Measurements from ENCODE around the gene RADX. TPM values are rescaled to one million over a fixed set of nuclear protein-coding genes. Genes with fewer than 3 reads are reported as not detected.

RADX gene
- total RNA-seq, 6 experiments from 2014 or later, result 0.07 to 0.52 (median 0.18) TPM; not detected in 1

DNA sequence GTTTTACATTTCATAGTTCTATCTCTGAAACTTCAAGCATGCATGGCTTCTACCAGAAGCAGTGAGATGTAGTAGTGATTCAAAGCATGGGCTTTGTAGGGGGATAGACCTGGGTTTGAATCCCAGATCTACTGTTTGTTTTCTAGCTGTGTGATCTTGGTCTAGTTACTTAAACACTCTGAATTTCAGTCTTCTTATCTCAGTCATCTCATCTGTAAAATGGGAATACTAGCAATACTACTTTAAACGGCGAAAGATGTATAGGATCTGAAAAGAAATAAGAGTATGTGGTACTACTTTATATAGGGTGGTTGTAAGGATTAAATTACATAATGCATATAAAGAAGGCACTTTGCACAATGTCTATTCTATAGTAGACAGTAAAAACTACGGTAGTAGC, 94.7 kb downstream of the RADX start:
- Mint-ChIP-seq H3K27me3 (ENCODE audit: insufficient read depth) (no peaks in the 10 kb centered on the region), H3K4me1 (ENCODE audit: low read depth) (peaks cover 26% of the 10 kb centered on the region), H3K9me3 (no peaks in the 10 kb centered on the region), H3K36me3 (ENCODE audit: low read depth) (no peaks in the 10 kb centered on the region), H3K4me3 (no peak overlapping the region), H3K27ac (no peak overlapping the region)
- DNase-seq, result no peak
- TF ChIP-seq CTCF (IDR thresholded peaks at IDR 0.05), result no peak

GRCh38 chrX:106707771-106708454, 96.1 kb downstream of the RADX start:
- peak; percentile 94 for DNase-seq
- H3K27ac Mint-ChIP-seq, result peak overlapping the region; percentile 92
- no peak for TF ChIP-seq CTCF (IDR thresholded peaks at IDR 0.05)
- no peaks in the 10 kb centered on the region for H3K9me3 Mint-ChIP-seq
- H3K36me3 Mint-ChIP-seq (ENCODE audit: low read depth), result no peaks in the 10 kb centered on the region
- H3K4me1 Mint-ChIP-seq (ENCODE audit: low read depth), result peaks cover 34% of the 10 kb centered on the region
- peak overlapping the region; percentile 51 for H3K4me3 Mint-ChIP-seq
- no peaks in the 10 kb centered on the region for H3K27me3 Mint-ChIP-seq (ENCODE audit: insufficient read depth)

- peaks cover 34% of the 10 kb centered on the region for H3K4me1 Mint-ChIP-seq (ENCODE audit: low read depth)
- H3K36me3 Mint-ChIP-seq (ENCODE audit: low read depth), result no peaks in the 10 kb centered on the region
- no peak for DNase-seq
- H3K27ac Mint-ChIP-seq, result no peak overlapping the region
- no peaks in the 10 kb centered on the region for H3K9me3 Mint-ChIP-seq
- H3K27me3 Mint-ChIP-seq (ENCODE audit: insufficient read depth), result no peaks in the 10 kb centered on the region
- no peak for TF ChIP-seq CTCF (IDR thresholded peaks at IDR 0.05)
- H3K4me3 Mint-ChIP-seq, result no peak overlapping the region
Observed at GRCh38 chrX:106710771-106711170, 99.0 kb downstream of the RADX start.

- Mint-ChIP-seq H3K27ac (no peak overlapping the region), H3K4me1 (ENCODE audit: low read depth) (peaks cover 34% of the 10 kb centered on the region), H3K27me3 (ENCODE audit: insufficient read depth) (no peaks in the 10 kb centered on the region), H3K36me3 (ENCODE audit: low read depth) (no peaks in the 10 kb centered on the region), H3K4me3 (no peak overlapping the region), H3K9me3 (no peaks in the 10 kb centered on the region)
- DNase-seq, result no peak
- TF ChIP-seq CTCF (IDR thresholded peaks at IDR 0.05), result no peak
Observed at GRCh38 chrX:106711375-106711774, 99.6 kb downstream of the RADX start.

- peaks cover 12% of the 10 kb centered on the region for H3K4me1 Mint-ChIP-seq (ENCODE audit: low read depth)
- H3K9me3 Mint-ChIP-seq, result no peaks in the 10 kb centered on the region
- H3K27ac Mint-ChIP-seq, result no peak overlapping the region
- H3K27me3 Mint-ChIP-seq (ENCODE audit: insufficient read depth), result no peaks in the 10 kb centered on the region
- TF ChIP-seq CTCF (IDR thresholded peaks at IDR 0.05), result no peak
- DNase-seq, result no peak
- H3K36me3 Mint-ChIP-seq (ENCODE audit: low read depth), result no peaks in the 10 kb centered on the region
- no peak overlapping the region for H3K4me3 Mint-ChIP-seq
Observed at GRCh38 chrX:106716004-106716403, 104.2 kb downstream of the RADX start.
